ENCODE results near the gene EIF2AK3. TPM values are rescaled to one million over a fixed set of nuclear protein-coding genes. Genes with fewer than 3 reads are reported as not detected.
A peak's percentile ranks its signal among the peaks of the same experiment; 100 is the strongest.

EIF2AK3 gene
- total and polyA plus RNA-seq, 2 donors (not counting 1 experiment from before 2014, with no cell fraction given), result 11.9 to 19.8 TPM

GRCh38 chr2:88600038-88600465, 27.2 kb downstream of the EIF2AK3 start:
- Histone ChIP-seq H3K36me3 (ENCODE audit: control insufficient read depth, insufficient read depth, low read length) (no peaks in the 10 kb centered on the region), H3K27me3 (ENCODE audit: control insufficient read depth, insufficient read depth, low read length) (no peaks in the 10 kb centered on the region), H3K9ac (ENCODE audit: insufficient read depth, low read length) (no peak overlapping the region), H3K4me1 (ENCODE audit: control insufficient read depth, extremely low read depth, insufficient read depth, low read length) (peaks cover 15% of the 10 kb centered on the region), H3K79me2 (ENCODE audit: control insufficient read depth, insufficient read depth, low read length) (no peaks in the 10 kb centered on the region), H4K20me1 (ENCODE audit: control insufficient read depth, extremely low read depth, insufficient read depth, low read length) (no peaks in the 10 kb centered on the region), H3K27ac (ENCODE audit: insufficient read depth, low read length) (no peak overlapping the region), H3K4me2 (ENCODE audit: extremely low read depth, insufficient read depth, low read length) (no peak overlapping the region), H3K9me3 (ENCODE audit: control insufficient read depth, insufficient read depth, low read depth, low read length) (no peaks in the 10 kb centered on the region), H3K4me3 (replicated peaks in 1 of 4; ENCODE audit: control extremely low read depth in 1 of 4, insufficient read depth in 1 of 4, low read depth in 3 of 4, low read length in 4 of 4) (peak overlapping the region in 1 of 4 experiments; percentile 4), H2AFZ (ENCODE audit: low read length) (no peak overlapping the region)
- TF ChIP-seq EZH2 (IDR thresholded peaks at IDR 0.05; ENCODE audit: low read length, missing control alignments) (no peak), CTCF (conservative IDR thresholded peaks at IDR 0.05 in 1 of 2, IDR thresholded peaks at IDR 0.05 in 1 of 2; ENCODE audit: low read depth in 1 of 2, low read length in 2 of 2) (no peak)
- peak; percentile 97 to 99 for DNase-seq (ENCODE audit: low read depth in 2 of 2)

- DNase-seq (ENCODE audit: low read depth in 2 of 2), result no peak
- H3K79me2 ChIP-seq (ENCODE audit: control insufficient read depth, insufficient read depth, low read length), result no peaks in the 10 kb centered on the region
- H3K4me1 ChIP-seq (ENCODE audit: control insufficient read depth, extremely low read depth, insufficient read depth, low read length), result peaks cover 15% of the 10 kb centered on the region
- TF ChIP-seq EZH2 (IDR thresholded peaks at IDR 0.05; ENCODE audit: low read length, missing control alignments) (no peak), CTCF (conservative IDR thresholded peaks at IDR 0.05 in 1 of 2, IDR thresholded peaks at IDR 0.05 in 1 of 2; ENCODE audit: low read depth in 1 of 2, low read length in 2 of 2) (no peak)
- no peak overlapping the region for H3K4me2 ChIP-seq (ENCODE audit: extremely low read depth, insufficient read depth, low read length)
- no peaks in the 10 kb centered on the region for H3K36me3 ChIP-seq (ENCODE audit: control insufficient read depth, insufficient read depth, low read length)
- H3K27ac ChIP-seq (ENCODE audit: insufficient read depth, low read length), result no peak overlapping the region
- no peak overlapping the region for H3K9ac ChIP-seq (ENCODE audit: insufficient read depth, low read length)
- no peak overlapping the region for H3K4me3 ChIP-seq (replicated peaks in 1 of 4; ENCODE audit: control extremely low read depth in 1 of 4, insufficient read depth in 1 of 4, low read depth in 3 of 4, low read length in 4 of 4)
- H3K9me3 ChIP-seq (ENCODE audit: control insufficient read depth, insufficient read depth, low read depth, low read length), result no peaks in the 10 kb centered on the region
- no peak overlapping the region for H2AFZ ChIP-seq (ENCODE audit: low read length)
- H3K27me3 ChIP-seq (ENCODE audit: control insufficient read depth, insufficient read depth, low read length), result no peaks in the 10 kb centered on the region
- no peaks in the 10 kb centered on the region for H4K20me1 ChIP-seq (ENCODE audit: control insufficient read depth, extremely low read depth, insufficient read depth, low read length)
Observed at GRCh38 chr2:88599527-88599926, 27.7 kb downstream of the EIF2AK3 start.

DNA sequence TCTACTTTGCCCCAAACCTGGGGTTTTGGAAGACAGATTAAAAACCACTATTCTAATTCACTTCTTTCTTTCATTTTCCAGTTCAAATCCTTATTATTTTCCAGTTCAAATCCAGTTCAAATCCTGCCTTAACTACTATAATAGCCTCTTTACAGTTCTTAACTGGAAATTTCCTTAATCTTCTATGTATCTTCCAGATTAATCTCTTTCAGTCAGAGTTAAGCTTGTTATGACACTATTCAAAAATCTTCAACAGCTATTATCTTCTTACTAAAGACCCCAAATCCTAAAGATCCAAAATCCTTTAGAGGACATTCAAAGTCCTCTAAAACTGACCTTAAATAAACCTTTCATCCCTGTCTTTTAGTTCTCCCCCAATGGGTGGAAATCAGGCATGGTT, 30.1 kb downstream of the EIF2AK3 start:
- no peak overlapping the region for H3K27ac ChIP-seq (ENCODE audit: insufficient read depth, low read length)
- TF ChIP-seq EZH2 (IDR thresholded peaks at IDR 0.05; ENCODE audit: low read length, missing control alignments) (no peak), CTCF (conservative IDR thresholded peaks at IDR 0.05 in 1 of 2, IDR thresholded peaks at IDR 0.05 in 1 of 2; ENCODE audit: low read depth in 1 of 2, low read length in 2 of 2) (no peak)
- H2AFZ ChIP-seq (ENCODE audit: low read length), result no peak overlapping the region
- no peaks in the 10 kb centered on the region for H3K36me3 ChIP-seq (ENCODE audit: control insufficient read depth, insufficient read depth, low read length)
- no peaks in the 10 kb centered on the region for H3K79me2 ChIP-seq (ENCODE audit: control insufficient read depth, insufficient read depth, low read length)
- H3K27me3 ChIP-seq (ENCODE audit: control insufficient read depth, insufficient read depth, low read length), result no peaks in the 10 kb centered on the region
- H3K4me3 ChIP-seq (replicated peaks in 1 of 4; ENCODE audit: control extremely low read depth in 1 of 4, insufficient read depth in 1 of 4, low read depth in 3 of 4, low read length in 4 of 4), result no peak overlapping the region
- DNase-seq (ENCODE audit: low read depth in 2 of 2), result no peak
- peaks cover 13% of the 10 kb centered on the region for H3K4me1 ChIP-seq (ENCODE audit: control insufficient read depth, extremely low read depth, insufficient read depth, low read length)
- H3K9ac ChIP-seq (ENCODE audit: insufficient read depth, low read length), result no peak overlapping the region
- no peaks in the 10 kb centered on the region for H3K9me3 ChIP-seq (ENCODE audit: control insufficient read depth, insufficient read depth, low read depth, low read length)
- H4K20me1 ChIP-seq (ENCODE audit: control insufficient read depth, extremely low read depth, insufficient read depth, low read length), result no peaks in the 10 kb centered on the region
- no peak overlapping the region for H3K4me2 ChIP-seq (ENCODE audit: extremely low read depth, insufficient read depth, low read length)

Measured in fibroblast of lung (primary cell).